NCI-H82 treated with DMSO at 0.1 percent for 48 hours (cell line): ENCODE results near the gene PRKG1.

Experiments used
- DNase-seq: peaks from one replicate; lab custom pipeline; 2025; ENCODE audit not compliant: unreplicated experiment; lab: John Stamatoyannopoulos, UW

Gene PRKG1

GRCh38 chr10:52077814-52078213 lies 1003.5 kb downstream of the PRKG1 start:
- DNase-seq = no peak

- DNase-seq = no peak
Observed at GRCh38 chr10:52078397-52078937, 1004.2 kb downstream of the PRKG1 start.

- no peak for DNase-seq
Observed at GRCh38 chr10:52082307-52082706, 1008.0 kb downstream of the PRKG1 start.

GRCh38 chr10:52083422-52083821 lies 1009.1 kb downstream of the PRKG1 start:
- DNase-seq = no peak

- no peak for DNase-seq
Observed at GRCh38 chr10:52092390-52092789, 1018.1 kb downstream of the PRKG1 start.

GRCh38 chr10:52098130-52098529 lies 1023.8 kb downstream of the PRKG1 start:
- no peak for DNase-seq

- no peak for DNase-seq
Observed at GRCh38 chr10:52099026-52099600, 1024.8 kb downstream of the PRKG1 start.

- no peak for DNase-seq
Observed at GRCh38 chr10:52100011-52100547, 1025.8 kb downstream of the PRKG1 start.

- DNase-seq = no peak
Observed at GRCh38 chr10:52105301-52105700, 1031.0 kb downstream of the PRKG1 start.

GRCh38 chr10:52106011-52106410 lies 1031.7 kb downstream of the PRKG1 start:
- DNase-seq = no peak

- DNase-seq = no peak
Observed at GRCh38 chr10:52106899-52107298, 1032.6 kb downstream of the PRKG1 start.

GRCh38 chr10:52108236-52108635 lies 1033.9 kb downstream of the PRKG1 start:
- no peak for DNase-seq

- DNase-seq = no peak
Observed at GRCh38 chr10:52110576-52110975, 1036.3 kb downstream of the PRKG1 start.

- no peak for DNase-seq
Observed at GRCh38 chr10:52111101-52111891, 1037.0 kb downstream of the PRKG1 start.

- no peak for DNase-seq
Observed at GRCh38 chr10:52115823-52116222, 1041.5 kb downstream of the PRKG1 start.

- no peak for DNase-seq
Observed at GRCh38 chr10:52119507-52119906, 1045.2 kb downstream of the PRKG1 start.

GRCh38 chr10:52121688-52122087 lies 1047.4 kb downstream of the PRKG1 start:
- DNase-seq = no peak

- DNase-seq = peak; percentile 30
Observed at GRCh38 chr10:52128056-52128683, 1053.9 kb downstream of the PRKG1 start.

- DNase-seq = no peak
Observed at GRCh38 chr10:52129410-52130178, 1055.3 kb downstream of the PRKG1 start.

GRCh38 chr10:52135101-52135500 lies 1060.8 kb downstream of the PRKG1 start:
- DNase-seq = no peak

GRCh38 chr10:52136921-52137320 lies 1062.6 kb downstream of the PRKG1 start:
- DNase-seq = no peak
